ENCODE data around the gene FAM117B. TPM values are rescaled to one million over a fixed set of nuclear protein-coding genes. Genes with fewer than 3 reads are reported as not detected.

Gene FAM117B
- total RNA-seq, 1 experiment from 2014 or later = 13.3 TPM

DNA sequence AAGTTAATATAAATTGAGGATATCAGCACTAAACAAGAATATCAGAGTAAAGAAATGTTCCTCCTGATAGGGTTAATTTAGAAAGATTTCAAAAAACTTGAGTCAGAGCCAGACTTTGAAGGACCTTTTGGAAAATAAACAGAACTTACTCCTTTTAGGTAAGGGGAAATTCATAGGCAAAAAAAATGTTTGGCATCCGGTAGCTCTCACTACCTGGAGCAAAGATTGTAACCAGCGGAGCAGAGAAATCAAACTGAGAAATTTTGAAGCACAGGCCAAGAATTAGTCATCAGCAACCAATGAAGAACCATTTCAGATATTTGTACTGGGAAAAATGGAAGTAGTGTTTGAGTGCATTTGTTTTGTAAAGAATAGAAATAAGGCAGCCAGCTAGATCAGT, 123.8 kb downstream of the FAM117B start:
- H3K4me3 ChIP-seq (ENCODE audit: low read depth, low read length, poor library complexity, severe bottlenecking) = no peak overlapping the region
- ChIA-PET POLR2A (ENCODE audit: low non-redundant PET) (no interaction called here), CTCF (no interaction called here)
- H3K9me3 ChIP-seq (ENCODE audit: low read depth, low read length, poor library complexity, severe bottlenecking) = no peaks in the 10 kb centered on the region
- H3K27me3 ChIP-seq (replicated peaks; ENCODE audit: insufficient read depth, low read depth, low read length, poor library complexity) = no peaks in the 10 kb centered on the region
- H3K4me1 ChIP-seq (ENCODE audit: insufficient read depth, low read length, poor library complexity, severe bottlenecking) = no peaks in the 10 kb centered on the region
- TF ChIP-seq, protein P1, sequence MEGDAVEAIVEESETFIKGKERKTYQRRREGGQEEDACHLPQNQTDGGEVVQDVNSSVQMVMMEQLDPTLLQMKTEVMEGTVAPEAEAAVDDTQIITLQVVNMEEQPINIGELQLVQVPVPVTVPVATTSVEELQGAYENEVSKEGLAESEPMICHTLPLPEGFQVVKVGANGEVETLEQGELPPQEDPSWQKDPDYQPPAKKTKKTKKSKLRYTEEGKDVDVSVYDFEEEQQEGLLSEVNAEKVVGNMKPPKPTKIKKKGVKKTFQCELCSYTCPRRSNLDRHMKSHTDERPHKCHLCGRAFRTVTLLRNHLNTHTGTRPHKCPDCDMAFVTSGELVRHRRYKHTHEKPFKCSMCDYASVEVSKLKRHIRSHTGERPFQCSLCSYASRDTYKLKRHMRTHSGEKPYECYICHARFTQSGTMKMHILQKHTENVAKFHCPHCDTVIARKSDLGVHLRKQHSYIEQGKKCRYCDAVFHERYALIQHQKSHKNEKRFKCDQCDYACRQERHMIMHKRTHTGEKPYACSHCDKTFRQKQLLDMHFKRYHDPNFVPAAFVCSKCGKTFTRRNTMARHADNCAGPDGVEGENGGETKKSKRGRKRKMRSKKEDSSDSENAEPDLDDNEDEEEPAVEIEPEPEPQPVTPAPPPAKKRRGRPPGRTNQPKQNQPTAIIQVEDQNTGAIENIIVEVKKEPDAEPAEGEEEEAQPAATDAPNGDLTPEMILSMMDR (conservative IDR thresholded peaks at IDR 0.05; ENCODE audit: low read depth, low read length) = no peak
- TF ChIP-seq EZH2 (IDR thresholded peaks at IDR 0.05; ENCODE audit: borderline replicate concordance, low read depth, low read length, poor library complexity, severe bottlenecking) = no peak
- intact Hi-C loops (cut with micrococcal nuclease; ENCODE audit: unreplicated experiment) = no loop called here
- no peak for DNase-seq (ENCODE audit: low spot score)
- H3K27ac ChIP-seq (ENCODE audit: low read depth, low read length, poor library complexity, severe bottlenecking) = no peak overlapping the region
- H3K36me3 ChIP-seq (ENCODE audit: insufficient read depth, low read length, poor library complexity, severe bottlenecking) = no peaks in the 10 kb centered on the region
- no TSS peak for BruUV-seq (replicated peaks)

DNA sequence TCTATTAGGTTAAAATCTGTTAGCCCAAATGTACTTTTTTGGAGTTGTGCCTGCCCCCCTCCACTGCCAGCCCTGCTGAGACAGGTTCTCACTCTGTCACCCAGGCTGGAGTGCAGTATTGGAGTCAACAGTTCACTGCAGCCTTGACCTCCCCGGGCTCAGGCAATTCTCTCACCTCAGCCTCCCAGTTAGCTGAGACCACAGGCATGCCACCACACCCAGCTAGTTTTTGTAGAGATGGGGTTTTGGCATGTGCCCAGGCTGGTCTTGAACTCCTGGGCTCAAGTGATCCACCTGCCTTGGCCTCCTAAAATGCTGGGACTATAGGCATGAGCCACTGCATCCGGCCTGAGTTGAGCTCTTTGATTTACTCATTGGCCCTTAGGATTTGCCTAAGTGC, 126.1 kb downstream of the FAM117B start:
- Histone ChIP-seq H3K4me1 (ENCODE audit: insufficient read depth, low read length, poor library complexity, severe bottlenecking) (no peaks in the 10 kb centered on the region), H3K4me3 (ENCODE audit: low read depth, low read length, poor library complexity, severe bottlenecking) (no peak overlapping the region), H3K27ac (ENCODE audit: low read depth, low read length, poor library complexity, severe bottlenecking) (no peak overlapping the region), H3K27me3 (replicated peaks; ENCODE audit: insufficient read depth, low read depth, low read length, poor library complexity) (no peaks in the 10 kb centered on the region), H3K9me3 (ENCODE audit: low read depth, low read length, poor library complexity, severe bottlenecking) (no peaks in the 10 kb centered on the region), H3K36me3 (ENCODE audit: insufficient read depth, low read length, poor library complexity, severe bottlenecking) (no peaks in the 10 kb centered on the region)
- intact Hi-C loops (cut with micrococcal nuclease; ENCODE audit: unreplicated experiment) = no loop called here
- TF ChIP-seq, protein P1 (conservative IDR thresholded peaks at IDR 0.05; ENCODE audit: low read depth, low read length) = no peak
- TF ChIP-seq EZH2 (IDR thresholded peaks at IDR 0.05; ENCODE audit: borderline replicate concordance, low read depth, low read length, poor library complexity, severe bottlenecking) = no peak
- ChIA-PET CTCF (no interaction called here), POLR2A (ENCODE audit: low non-redundant PET) (no interaction called here)
- no peak for DNase-seq (ENCODE audit: low spot score)
- no TSS peak for BruUV-seq (replicated peaks)

DNA sequence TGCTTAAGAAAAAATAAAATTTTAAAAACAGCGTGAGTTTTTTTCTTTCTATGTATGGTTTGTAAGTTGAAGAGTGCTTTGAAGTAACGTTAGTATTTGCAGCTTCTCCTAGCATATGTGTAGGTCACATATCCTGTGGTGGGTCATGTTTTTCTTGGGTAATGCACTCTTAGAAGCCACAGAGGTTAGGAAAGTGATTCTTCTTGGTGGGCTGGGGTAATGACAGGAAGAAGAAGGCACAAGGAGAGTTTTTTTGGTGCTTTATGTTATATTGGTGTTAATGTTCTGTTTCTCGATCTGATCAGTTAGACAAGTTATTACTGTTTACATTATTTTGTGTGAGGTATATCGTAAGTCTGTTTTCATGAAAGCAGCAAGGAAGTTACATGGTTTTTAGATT, 127.8 kb downstream of the FAM117B start:
- no peak overlapping the region for H3K4me3 ChIP-seq (ENCODE audit: low read depth, low read length, poor library complexity, severe bottlenecking)
- ChIA-PET POLR2A (ENCODE audit: low non-redundant PET) (no interaction called here), CTCF (no interaction called here)
- no peak for DNase-seq (ENCODE audit: low spot score)
- no TSS peak for BruUV-seq (replicated peaks)
- H3K9me3 ChIP-seq (ENCODE audit: low read depth, low read length, poor library complexity, severe bottlenecking) = no peaks in the 10 kb centered on the region
- intact Hi-C loops (cut with micrococcal nuclease; ENCODE audit: unreplicated experiment) = no loop called here
- no peaks in the 10 kb centered on the region for H3K27me3 ChIP-seq (replicated peaks; ENCODE audit: insufficient read depth, low read depth, low read length, poor library complexity)
- no peaks in the 10 kb centered on the region for H3K4me1 ChIP-seq (ENCODE audit: insufficient read depth, low read length, poor library complexity, severe bottlenecking)
- no peaks in the 10 kb centered on the region for H3K36me3 ChIP-seq (ENCODE audit: insufficient read depth, low read length, poor library complexity, severe bottlenecking)
- no peak overlapping the region for H3K27ac ChIP-seq (ENCODE audit: low read depth, low read length, poor library complexity, severe bottlenecking)
- TF ChIP-seq, protein P1 (conservative IDR thresholded peaks at IDR 0.05; ENCODE audit: low read depth, low read length) = no peak
- no peak for TF ChIP-seq EZH2 (IDR thresholded peaks at IDR 0.05; ENCODE audit: borderline replicate concordance, low read depth, low read length, poor library complexity, severe bottlenecking)

All from A673 (cell line).